ENCODE measurements around the gene PRKAR2A.
"Not testable (repeated sequence)": the region's sequence is repeated elsewhere in the genome, so short reads cannot be mapped to it uniquely, and the experiment has no call there.

The PRKAR2A gene

GRCh38 chr3:48804930-48805329 lies 42.7 kb downstream of the PRKAR2A start:
- TF ChIP-seq CTCF (IDR thresholded peaks at IDR 0.05; ENCODE audit: control insufficient read depth, insufficient read depth, low read depth, low read length, missing control alignments), result no peak
- DNase-seq (ENCODE audit: low read depth), result no peak

GRCh38 chr3:48800831-48801230 lies 46.8 kb downstream of the PRKAR2A start:
- not testable (repeated sequence) for DNase-seq (ENCODE audit: low read depth); H3K4me3 ChIP-seq (ENCODE audit: control insufficient read depth, low read depth, low read length)

More at GRCh38 chr3:48804930-48805329, 42.7 kb downstream of the PRKAR2A start:
- H3K4me3 ChIP-seq (ENCODE audit: control insufficient read depth, low read depth, low read length), result no peak overlapping the region

GRCh38 chr3:48798998-48799397 lies 48.7 kb downstream of the PRKAR2A start:
- no peak for DNase-seq (ENCODE audit: low read depth)
- TF ChIP-seq CTCF (IDR thresholded peaks at IDR 0.05; ENCODE audit: control insufficient read depth, insufficient read depth, low read depth, low read length, missing control alignments), result no peak
- no peak overlapping the region for H3K4me3 ChIP-seq (ENCODE audit: control insufficient read depth, low read depth, low read length)

- H3K4me3 ChIP-seq (ENCODE audit: control insufficient read depth, low read depth, low read length), result no peak overlapping the region
- no peak for TF ChIP-seq CTCF (IDR thresholded peaks at IDR 0.05; ENCODE audit: control insufficient read depth, insufficient read depth, low read depth, low read length, missing control alignments)
- DNase-seq (ENCODE audit: low read depth), result no peak
These were observed 50.0 kb downstream of the PRKAR2A start for GRCh38 chr3:48797626-48798025.

- no peak for TF ChIP-seq CTCF (IDR thresholded peaks at IDR 0.05; ENCODE audit: control insufficient read depth, insufficient read depth, low read depth, low read length, missing control alignments)
- H3K4me3 ChIP-seq (ENCODE audit: control insufficient read depth, low read depth, low read length), result no peak overlapping the region
- no peak for DNase-seq (ENCODE audit: low read depth)
These were observed 51.5 kb downstream of the PRKAR2A start for GRCh38 chr3:48795997-48796732.

GRCh38 chr3:48793484-48793883 lies 54.2 kb downstream of the PRKAR2A start:
- H3K4me3 ChIP-seq (ENCODE audit: control insufficient read depth, low read depth, low read length); DNase-seq (ENCODE audit: low read depth): not testable (repeated sequence)

GRCh38 chr3:48789665-48790064 lies 58.0 kb downstream of the PRKAR2A start:
- no peak for DNase-seq (ENCODE audit: low read depth)
- no peak for TF ChIP-seq CTCF (IDR thresholded peaks at IDR 0.05; ENCODE audit: control insufficient read depth, insufficient read depth, low read depth, low read length, missing control alignments)

More at GRCh38 chr3:48789665-48790064, 58.0 kb downstream of the PRKAR2A start:
- no peak overlapping the region for H3K4me3 ChIP-seq (ENCODE audit: control insufficient read depth, low read depth, low read length)
